K562 (cell line): ENCODE data around the gene OGFR. TPM values are rescaled to one million over a fixed set of nuclear protein-coding genes. Genes with fewer than 3 reads are reported as not detected.

ENCODE experiments used
- ARNT ChIP-seq, 2 experiments: fragments of 450-650 bp; IDR thresholded peaks; 2 replicates each; pipeline ENCODE4 v1.6.1; 2016; ENCODE audit warnings: mild to moderate bottlenecking in 1 of 2
- CHCHD3 ChIP-seq: fragments of 250-450 bp; sonication (Bioruptor Pico); IDR thresholded peaks from 2 replicates; pipeline ENCODE4 v2.1.2; 2022; ENCODE audit warnings: mild to moderate bottlenecking
- HBP1 ChIP-seq: fragments of 450-650 bp; formaldehyde crosslinking; IDR thresholded peaks from 2 replicates; pipeline ENCODE4 v1.4.0; 2022; ENCODE audit warnings: missing genetic modification characterization
- PATZ1 ChIP-seq: fragments of 250-450 bp; sonication (Bioruptor Pico); IDR thresholded peaks from 2 replicates; pipeline ENCODE4 v1.5.0; 2020; ENCODE audit warnings: mild to moderate bottlenecking, borderline replicate concordance
- SMARCA4 ChIP-seq: fragments of 450-650 bp; IDR thresholded peaks from 2 replicates; pipeline ENCODE4 v1.6.1; 2016
- TOE1 ChIP-seq, 2 experiments: fragments of 450-650 bp in 1 of 2; sonication (generic) in 1 of 2; formaldehyde crosslinking in 1 of 2; IDR thresholded peaks; 2 replicates each; pipeline versions ENCODE4 v1.7.1 to v1.8.0; 2016 to 2022; ENCODE audit warnings: borderline replicate concordance in 2 of 2, mild to moderate bottlenecking in 2 of 2, antibody characterized with exemption in 1 of 2, inconsistent platforms in 1 of 2, low read depth in 1 of 2, missing genetic modification reagents in 1 of 2, moderate library complexity in 1 of 2
- ZBTB40 ChIP-seq, 2 experiments: fragments of 450-650 bp in 1 of 2; sonication (generic) in 1 of 2; formaldehyde crosslinking in 1 of 2; IDR thresholded peaks; 2 replicates each; pipeline versions ENCODE4 v1.7.1 to v1.9.0; 2016 to 2022; ENCODE audit warnings: inconsistent platforms in 1 of 2, mild to moderate bottlenecking in 1 of 2, missing genetic modification reagents in 1 of 2
- polyA plus RNA-seq, 8 experiments: library from polyadenylated mRNA; depleted of rRNA in 4 of 8; stranded (reverse) in 5 of 8; unstranded in 3 of 8; fragments of >200 nt; fragmentation: Nextera tagmentation in 2 of 8; fragmentation: Illumina TruSeq in 1 of 8; extraction: Ambion mirVana in 2 of 8; extraction: Trizol in 1 of 8; gene quantifications; 2 replicates each; pipeline versions ENCODE4 v1.2.1 to v1.2.3, GENCODE V29; 2011 to 2014; ENCODE audit warnings: inconsistent platforms in 1 of 8, missing spikeins in 1 of 8
- total RNA-seq, 7 experiments: library from RNA; depleted of rRNA in 6 of 7; stranded (reverse); fragments of >200 nt in 6 of 7; fragmentation: Illumina TruSeq in 2 of 7; extraction: Trizol in 2 of 7; gene quantifications; 2 replicates each; pipeline versions ENCODE4 v1.2.1 to v1.2.3, GENCODE V29; 2011 to 2021; ENCODE audit warnings: low replicate concordance in 1 of 7

Gene OGFR
- total and polyA plus RNA-seq, 9 of the 15 experiments (the other 6 are each of a cell fraction or from before 2014, with no cell fraction given) = 0.39 to 56.3 (median 17.5) TPM

- TF ChIP-seq ZBTB40 (IDR thresholded peaks at IDR 0.05) (0 out of 2 replicates have a peak, but pooled peaks have one; percentile 23), ZBTB40 (CRISPR knock-in tag; IDR thresholded peaks at IDR 0.05) (no peak), HBP1 (CRISPR knock-in tag) (no peak), TOE1 (IDR thresholded peaks at IDR 0.05; ENCODE audit: borderline replicate concordance) (peak; percentile 43; the same call in 1 of the 2 replicates), TOE1 (CRISPR knock-in tag; IDR thresholded peaks at IDR 0.05; ENCODE audit: borderline replicate concordance, low read depth) (no peak), SMARCA4 (no peak), ARNT (IDR thresholded peaks at IDR 0.05) (no peak), CHCHD3 (CRISPR knock-in tag) (no peak), PATZ1 (CRISPR knock-in tag) (no peak)
Observed at GRCh38 chr20:62793757-62794006, 11.0 kb upstream of the OGFR start (continued).
